Transverse colon (tissue), 4 donors: ENCODE measurements around the gene EBF3. TPM values are rescaled to one million over a fixed set of nuclear protein-coding genes. Genes with fewer than 3 reads are reported as not detected.

ENCODE experiments used
- DNase-seq: peaks from one replicate; pipeline ENCODE4 v3.0.0-alpha.2; 2019
- H3K27ac ChIP-seq, 4 donors: fragments of 200-600 bp; sonication (generic); 2 replicates each; pipeline ENCODE4 v1.5.1; 2016 to 2018; ENCODE audit warnings: inconsistent platforms in 4 of 4
- H3K27me3 ChIP-seq: fragments of 200-600 bp; sonication (generic); 2 replicates; pipeline ENCODE4 v1.5.1; 2017; ENCODE audit warnings: inconsistent platforms
- H3K36me3 ChIP-seq, 4 donors: fragments of 200-600 bp; sonication (generic); 2 replicates each; pipeline ENCODE4 v1.5.1; 2017 to 2019; ENCODE audit warnings: inconsistent platforms in 4 of 4
- H3K4me1 ChIP-seq, 4 donors: fragments of 200-600 bp; sonication (generic); 2 replicates each; pipeline ENCODE4 v1.5.1; 2017 to 2020; ENCODE audit warnings: inconsistent platforms in 4 of 4
- H3K4me3 ChIP-seq, 4 donors: fragments of 200-600 bp; sonication (generic); 1 replicate in 1 of 4; 2 replicates in 3 of 4; pipeline versions ENCODE4 v1.5.1 to v1.6.1; 2017 to 2019; ENCODE audit warnings: inconsistent platforms in 4 of 4
- H3K9me3 ChIP-seq, 2 donors: fragments of 200-600 bp; sonication (generic); 2 replicates each; pipeline ENCODE4 v1.5.1; 2017 to 2019; ENCODE audit warnings: inconsistent platforms in 2 of 2
- CTCF ChIP-seq, 5 experiments: fragments of 200-600 bp in 3 of 5; fragments of 450-650 bp in 2 of 5; sonication (generic) in 3 of 5; IDR thresholded peaks; 1 replicate in 2 of 5; 2 replicates in 3 of 5; pipeline ENCODE4 v1.5.1; 2016 to 2017; ENCODE audit warnings: antibody characterized with exemption in 5 of 5, inconsistent platforms in 3 of 5, mild to moderate bottlenecking in 2 of 5, moderate library complexity in 1 of 5
- EP300 ChIP-seq: sonication (generic); formaldehyde crosslinking; IDR thresholded peaks from one replicate; pipeline ENCODE4 v1.6.1; 2017; ENCODE audit warnings: antibody characterized with exemption, low read depth
- POLR2A ChIP-seq: fragments of 450-650 bp; IDR thresholded peaks from one replicate; pipeline ENCODE4 v1.6.1; 2016; ENCODE audit warnings: antibody characterized with exemption, mild to moderate bottlenecking, moderate library complexity
- POLR2AphosphoS5 ChIP-seq, 3 donors: sonication (generic); formaldehyde crosslinking; IDR thresholded peaks; one replicate each; pipeline ENCODE4 v1.6.1; 2016; ENCODE audit warnings: antibody characterized with exemption in 3 of 3
- WGBS, 2 donors: methylation state at CpG; one replicate each; pipeline ENCODE4 v1.1.5; 2018; ENCODE audit warnings: low coverage in 1 of 2; 5-methylcytosine and 5-hydroxymethylcytosine counted together
- in situ Hi-C, 4 donors: fragments of 200-750 bp; cut with MboI; loops; one replicate each; pipeline versions ENCODE4 v1.15.0 to v1.15.1; 2017; ENCODE audit warnings: low sequenced_read_pairs in 3 of 4, low pct_ligation_motif_present in 1 of 4, low pct_unique_long_range_greater_than_20kb in 1 of 4
- intact Hi-C: fragments of 100-400 bp; cut with DNase I; formaldehyde crosslinking; loops from one replicate; pipeline ENCODE4 v1.15.1; 2023; ENCODE audit warnings: low total_unique reads
- total RNA-seq, 4 donors: library from RNA; depleted of rRNA; stranded (reverse); fragments of >200 nt; gene quantifications; one replicate each; pipeline ENCODE4 v1.1.0, GENCODE V29; 2016

EBF3 gene
- total RNA-seq, 4 donors from 2014 or later: 0.37 to 6.6 (median 1.0) TPM

- Histone ChIP-seq H3K27ac (no peak overlapping the region), H3K27me3 (no peaks in the 10 kb centered on the region), H3K9me3 (no peaks in the 10 kb centered on the region), H3K36me3 (no peaks in the 10 kb centered on the region), H3K4me3 (no peak overlapping the region), H3K4me1 (no peaks in the 10 kb centered on the region)
- intact Hi-C loops (no loop called here), in situ Hi-C loops (no loop called here)
- no peak for DNase-seq
- TF ChIP-seq POLR2AphosphoS5 (IDR thresholded peaks at IDR 0.05) (no peak), POLR2A (no peak), CTCF (IDR thresholded peaks at IDR 0.05) (no peak), EP300 (no peak)
- 67 to 87% methylated on average over 2 to 11 of the region's 11 CpGs for WGBS, 2 donors
Observed at GRCh38 chr10:129883029-129883428, 81.0 kb downstream of the EBF3 start.

- no peaks in the 10 kb centered on the region for H3K36me3 ChIP-seq
- H3K27me3 ChIP-seq: no peaks in the 10 kb centered on the region
- no peaks in the 10 kb centered on the region for H3K9me3 ChIP-seq
- WGBS, 2 donors: 63 to 74% methylated on average over 4 to 9 of the region's 9 CpGs
- H3K4me3 ChIP-seq: no peak overlapping the region
- no peak for DNase-seq
- TF ChIP-seq EP300 (no peak), POLR2A (no peak), POLR2AphosphoS5 (IDR thresholded peaks at IDR 0.05) (no peak), CTCF (IDR thresholded peaks at IDR 0.05) (no peak)
- no peaks in the 10 kb centered on the region for H3K4me1 ChIP-seq
- intact Hi-C loops (no loop called here), in situ Hi-C loops (no loop called here)
- no peak overlapping the region for H3K27ac ChIP-seq
Observed at GRCh38 chr10:129882291-129883010, 81.6 kb downstream of the EBF3 start.

- Histone ChIP-seq H3K4me3 (no peak overlapping the region), H3K9me3 (no peaks in the 10 kb centered on the region), H3K27ac (no peak overlapping the region), H3K36me3 (no peaks in the 10 kb centered on the region), H3K4me1 (no peaks in the 10 kb centered on the region), H3K27me3 (no peaks in the 10 kb centered on the region)
- no peak for DNase-seq
- WGBS, 2 donors: 66 to 78% methylated on average over 5 to 6 of the region's 6 CpGs
- intact Hi-C loops (no loop called here), in situ Hi-C loops (no loop called here)
- TF ChIP-seq CTCF (IDR thresholded peaks at IDR 0.05): no peak
Observed at GRCh38 chr10:129881641-129882040, 82.4 kb downstream of the EBF3 start.

GRCh38 chr10:129880191-129880870 lies 83.7 kb downstream of the EBF3 start:
- no peak overlapping the region for H3K27ac ChIP-seq
- H3K4me1 ChIP-seq: no peaks in the 10 kb centered on the region
- DNase-seq: no peak
- no peaks in the 10 kb centered on the region for H3K36me3 ChIP-seq
- H3K4me3 ChIP-seq: no peak overlapping the region
- intact Hi-C loops (no loop called here), in situ Hi-C loops (no loop called here)
- H3K27me3 ChIP-seq: no peaks in the 10 kb centered on the region
- WGBS, 2 donors: 82% methylated on average over 8 of the region's 8 CpGs; no CpG with 5 or more reads in 1 of the 2 donors
- TF ChIP-seq CTCF (IDR thresholded peaks at IDR 0.05) (no peak), EP300 (no peak), POLR2A (no peak)
- H3K9me3 ChIP-seq: no peaks in the 10 kb centered on the region
